Esophagus mucosa (tissue), 1 donor: ENCODE data around the gene RIPOR2. TPM values are rescaled to one million over a fixed set of nuclear protein-coding genes. Genes with fewer than 3 reads are reported as not detected.

Source experiments
- ATAC-seq: fragments of 200-7000 bp; cut with Tn5 transposase; one replicate; pipeline ENCODE4 v1.9.1; 2020
- total RNA-seq: library from RNA; stranded (reverse); gene quantifications from one replicate; pipeline ENCODE4 v1.2.4, GENCODE V29; 2023
- donor health status: DM: yes; HTN: yes; CAD: no.

The RIPOR2 gene
- total RNA-seq, 1 donor from 2014 or later: 2.1 TPM

DNA sequence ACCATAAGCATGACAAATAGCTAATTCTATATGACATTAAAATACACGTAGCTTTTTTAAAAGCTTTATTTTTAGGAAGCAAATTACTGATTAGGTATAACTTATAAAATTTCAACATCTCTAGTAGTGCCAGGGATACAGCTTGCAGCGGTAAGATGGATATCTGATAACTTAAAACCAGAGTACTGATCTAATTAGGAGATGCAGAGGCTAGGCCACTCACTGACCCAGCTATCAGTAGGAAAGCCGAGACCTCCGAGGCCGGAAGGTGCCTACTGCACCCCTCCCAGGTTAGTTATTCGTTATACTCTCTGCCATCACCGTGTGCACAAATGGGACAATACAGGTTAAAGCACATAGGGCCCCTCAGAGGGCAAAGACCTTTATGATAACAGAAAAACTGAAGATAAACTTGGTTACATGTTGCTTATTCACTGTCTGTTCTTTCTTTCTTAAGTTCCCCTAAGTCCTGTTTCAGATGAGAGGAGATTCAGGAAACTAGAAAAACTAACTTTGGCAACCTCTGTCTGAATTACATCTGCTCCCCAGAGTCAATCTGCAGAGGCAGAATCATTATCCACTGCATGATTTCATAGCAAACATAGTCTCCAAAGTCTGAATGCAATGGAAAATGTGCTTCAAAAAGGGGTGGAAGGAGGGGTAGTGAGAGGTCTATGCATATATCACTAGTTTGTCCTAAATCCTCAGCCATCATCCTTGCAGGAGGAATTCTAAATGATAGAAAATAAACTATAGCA, 60.8 kb downstream of the RIPOR2 start:
- no peak for ATAC-seq

DNA sequence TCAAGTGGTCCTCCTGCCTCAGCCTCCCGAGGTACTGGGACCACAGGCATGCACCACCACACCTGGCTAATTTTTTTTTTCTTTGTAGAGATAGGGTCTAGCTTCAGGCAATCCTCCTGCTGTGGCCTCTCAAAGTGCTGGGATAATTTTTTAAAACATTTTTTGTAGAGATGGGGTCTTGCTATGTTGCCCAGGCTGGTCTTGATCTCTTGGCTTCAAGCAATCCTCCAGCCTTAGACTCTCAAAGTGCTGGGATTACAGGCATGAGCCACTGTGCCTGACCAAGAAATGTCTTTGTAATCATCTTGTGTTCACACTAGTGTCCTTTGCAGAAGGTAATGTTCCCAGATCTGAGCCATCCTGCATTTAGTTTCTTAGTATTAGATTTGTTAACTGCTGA, 61.6 kb downstream of the RIPOR2 start:
- no peak for ATAC-seq

DNA sequence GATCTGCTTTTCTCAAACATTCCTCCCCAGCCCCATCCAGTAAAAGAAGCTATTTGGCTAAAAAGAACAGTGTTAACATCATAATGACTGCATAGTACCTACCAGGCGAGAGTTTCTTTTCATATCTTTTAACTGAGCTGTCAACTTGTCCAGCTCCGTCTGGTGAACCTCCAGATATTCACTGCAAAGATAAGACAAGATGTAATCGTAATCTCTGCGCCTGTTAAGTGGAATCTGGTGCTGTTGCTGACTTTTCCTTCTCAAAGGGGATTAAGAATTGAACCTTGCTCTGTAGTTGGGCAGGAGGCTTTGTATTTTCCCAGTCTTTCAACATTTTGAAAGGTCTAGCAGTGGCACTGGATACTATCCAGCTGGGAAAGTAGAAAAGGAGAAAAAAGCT, 63.0 kb downstream of the RIPOR2 start:
- no peak for ATAC-seq

DNA sequence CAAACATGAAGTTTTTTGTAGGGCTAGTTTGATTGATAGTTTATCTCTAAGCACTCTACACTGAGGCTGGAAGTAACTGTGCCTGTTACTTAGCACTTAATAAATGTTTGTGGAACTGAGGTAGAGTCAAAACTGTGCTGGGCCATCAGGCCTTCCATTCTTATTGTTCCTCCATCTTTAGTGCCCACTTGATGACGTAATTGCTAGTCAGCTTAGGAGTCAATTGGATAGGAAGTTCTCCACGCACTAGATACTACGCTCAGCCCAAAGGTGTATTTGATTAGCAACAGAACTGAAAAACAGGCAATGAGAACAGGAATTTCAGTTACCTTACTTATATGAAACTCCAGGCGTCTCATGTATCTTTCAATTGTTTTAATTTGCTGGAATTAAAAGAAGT, 67.0 kb downstream of the RIPOR2 start:
- ATAC-seq: no peak

DNA sequence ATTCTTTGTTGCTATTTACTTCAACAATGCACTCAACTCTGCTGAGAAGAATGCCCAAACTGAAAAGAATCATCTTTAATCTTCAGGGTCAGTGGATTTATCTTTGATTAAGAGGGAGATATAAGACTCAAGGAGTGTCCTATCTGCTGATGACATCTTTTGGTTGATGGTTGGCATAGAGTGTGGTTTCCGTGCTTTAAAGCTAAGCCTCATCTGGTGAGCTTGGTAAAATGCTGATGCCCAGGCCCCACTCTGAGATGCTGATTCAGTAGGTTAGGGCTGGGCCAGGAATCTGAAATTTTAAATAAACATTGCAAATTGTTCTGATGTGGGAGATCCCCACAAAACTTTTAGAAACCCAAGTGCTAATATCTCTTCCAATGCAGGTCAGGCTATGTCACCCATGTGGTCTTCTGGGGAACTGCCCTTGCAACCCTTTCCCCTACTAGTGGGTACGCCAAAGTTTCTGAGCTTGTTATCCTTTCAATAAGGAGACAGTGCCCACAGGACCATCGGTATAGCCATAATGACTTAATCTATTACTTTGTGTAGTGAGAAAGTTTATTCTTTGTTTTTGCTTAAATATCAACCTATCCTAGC, 68.6 kb downstream of the RIPOR2 start:
- ATAC-seq: no peak

DNA sequence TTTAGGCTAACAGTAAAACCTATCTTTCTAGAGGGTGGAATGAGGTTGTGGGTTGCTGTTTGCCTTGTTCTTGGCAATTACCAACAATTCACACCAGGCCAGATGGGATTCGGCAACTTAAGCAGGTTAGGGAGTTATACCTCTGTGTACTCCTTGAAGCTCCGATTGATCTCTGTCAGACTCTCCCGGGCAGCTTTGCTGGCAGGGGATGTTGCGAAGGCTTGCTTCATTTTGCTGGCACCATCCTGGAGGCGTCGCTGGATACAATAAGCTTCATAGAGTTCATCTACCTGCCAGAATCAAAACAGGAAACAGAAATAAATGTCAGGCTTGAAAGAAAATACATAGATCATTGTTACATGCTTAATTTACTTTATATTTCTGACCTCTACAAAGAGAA, 70.6 kb downstream of the RIPOR2 start:
- peak; percentile 50 for ATAC-seq

DNA sequence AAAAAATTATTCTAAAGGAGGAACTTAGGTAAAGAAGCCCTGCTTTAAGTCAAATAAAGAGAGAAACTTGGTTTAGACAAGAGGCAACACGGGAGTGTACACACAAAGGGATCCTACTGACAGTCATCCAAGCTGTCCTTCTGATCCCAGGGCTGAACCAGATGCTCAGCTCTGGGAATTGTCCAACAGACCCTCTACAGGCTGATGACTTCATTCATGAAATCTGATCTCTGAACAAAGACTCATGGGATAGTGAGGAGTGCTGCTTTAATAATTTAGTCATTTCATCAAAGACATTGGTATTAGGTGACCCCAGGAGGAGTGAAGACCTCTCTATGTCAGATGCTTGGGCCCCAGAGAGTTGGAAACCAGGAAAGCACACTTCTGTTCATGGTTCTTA, 71.4 kb downstream of the RIPOR2 start:
- no peak for ATAC-seq

DNA sequence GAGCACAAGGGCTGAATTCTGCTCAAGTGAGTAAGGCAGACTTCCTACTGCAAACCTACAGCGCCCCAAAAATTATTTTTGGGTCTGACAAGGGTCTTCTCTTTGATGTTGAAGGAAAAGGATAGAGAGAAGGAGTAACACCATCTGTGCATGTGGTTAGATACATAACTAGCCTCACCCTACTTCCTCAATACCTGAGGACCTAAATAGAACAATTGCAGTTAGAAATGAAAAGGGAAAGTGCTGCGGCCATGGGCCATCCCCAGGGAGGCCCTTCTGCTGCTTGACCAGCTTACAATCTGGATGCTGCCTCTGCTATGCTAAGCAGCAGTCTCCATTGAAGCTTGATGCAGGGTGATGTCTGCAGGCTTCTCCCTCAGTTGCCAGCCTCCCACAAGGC, 73.8 kb downstream of the RIPOR2 start:
- ATAC-seq: no peak

DNA sequence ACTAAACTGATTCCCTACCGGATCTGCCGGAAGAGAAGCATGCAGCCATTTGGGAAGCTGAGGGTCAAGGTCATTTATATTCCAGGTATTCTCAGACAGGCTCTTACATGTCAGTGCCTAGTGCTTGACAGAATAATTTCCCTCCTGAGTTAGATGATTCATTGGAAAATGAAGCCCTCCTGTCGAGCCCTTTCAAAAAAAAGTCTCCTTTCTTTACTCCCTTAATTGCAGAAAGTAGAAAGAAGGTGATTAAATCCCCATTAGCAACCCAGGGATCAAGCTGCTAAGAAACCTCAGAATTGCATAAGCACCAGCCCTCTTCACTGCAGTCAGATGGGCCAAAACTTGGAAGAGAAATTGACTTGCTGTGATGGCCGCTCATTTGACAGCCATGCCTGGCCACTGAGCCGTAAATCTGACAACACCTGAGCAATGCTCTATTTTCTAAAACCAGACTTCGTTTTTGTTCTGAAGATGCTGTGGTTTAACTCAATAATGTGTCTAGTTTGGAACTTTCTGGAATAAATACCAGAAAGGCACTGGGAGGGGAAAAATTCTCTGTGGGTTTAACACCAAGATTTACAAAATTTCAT, 76.1 kb downstream of the RIPOR2 start:
- ATAC-seq: no peak

DNA sequence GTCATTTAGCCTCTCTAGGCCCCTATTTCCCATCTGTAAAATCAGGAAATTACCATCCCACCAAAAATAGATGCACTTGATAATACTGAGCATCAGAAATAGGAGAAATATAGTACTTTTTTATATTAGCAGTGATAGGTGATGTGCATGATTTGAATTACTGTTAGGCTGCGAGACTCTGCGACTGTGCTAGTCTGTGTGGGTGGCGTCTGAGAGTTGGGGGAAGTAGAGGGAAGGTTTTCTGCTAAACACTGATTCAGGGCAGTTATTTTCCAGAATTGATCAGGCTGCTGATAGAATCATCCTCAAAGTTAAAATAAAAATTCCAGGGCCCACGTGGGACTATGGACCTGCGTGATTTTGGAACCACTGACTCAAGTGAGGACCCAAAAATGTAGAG, 76.6 kb downstream of the RIPOR2 start:
- ATAC-seq: no peak

DNA sequence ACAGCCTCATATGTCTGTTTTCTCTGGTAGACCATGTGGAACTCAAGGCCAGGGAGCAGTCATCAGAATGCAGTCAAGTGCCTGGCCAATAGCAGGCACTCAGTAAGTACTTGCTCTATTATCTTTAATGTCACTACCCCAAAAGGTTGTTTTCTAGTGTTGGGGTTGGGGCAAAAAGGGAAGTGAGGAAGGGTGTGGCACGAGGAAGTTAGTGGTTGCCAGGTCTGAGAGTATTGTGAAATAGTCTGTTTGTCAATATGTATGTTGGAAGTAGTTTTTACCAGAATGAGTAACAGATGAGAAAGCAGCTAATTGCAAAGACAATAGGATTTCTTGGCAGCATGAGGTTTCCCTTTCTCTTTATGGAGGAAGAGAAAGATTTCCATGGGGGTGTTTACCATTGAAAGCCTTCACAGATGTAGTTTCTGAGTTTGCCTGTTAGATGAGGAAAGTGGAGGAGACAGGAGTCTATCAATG, 77.5 kb downstream of the RIPOR2 start:
- ATAC-seq: peak; percentile 87

DNA sequence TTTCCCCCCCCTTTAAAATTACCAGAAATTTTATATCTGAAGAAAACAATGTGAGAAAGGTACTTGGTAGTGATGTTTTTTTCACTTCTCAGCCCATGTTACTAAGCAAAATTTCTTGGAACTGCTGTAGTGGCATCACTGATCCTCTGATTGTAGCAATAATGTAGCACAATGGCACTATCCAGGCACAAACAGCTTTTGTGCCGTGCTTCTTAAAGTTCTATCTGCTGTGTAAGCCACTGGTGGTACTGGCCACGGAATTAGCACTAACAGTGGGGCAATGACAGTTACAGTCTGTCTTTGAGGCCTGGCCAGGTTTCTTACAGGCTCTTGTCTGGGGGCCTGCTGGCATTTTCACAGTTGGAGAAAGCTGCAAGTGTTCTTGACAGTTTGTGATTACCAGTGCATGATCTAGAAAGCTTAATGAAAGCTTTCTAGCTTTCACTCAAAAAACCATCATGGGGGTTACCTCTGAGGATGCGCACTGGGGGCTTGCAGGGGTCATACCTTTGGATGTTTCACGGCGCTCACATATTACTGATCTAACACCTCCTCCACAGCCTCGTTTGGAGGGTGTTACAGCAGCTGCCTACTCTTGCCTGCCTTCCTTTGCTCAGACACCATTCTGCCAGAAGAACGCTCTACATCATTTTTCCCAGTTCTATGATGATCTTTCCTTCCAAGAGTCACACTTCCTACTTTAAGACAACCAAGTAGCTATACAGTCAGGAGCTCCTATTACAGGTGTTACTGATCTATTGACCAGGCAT, 78.7 kb downstream of the RIPOR2 start:
- no peak for ATAC-seq

DNA sequence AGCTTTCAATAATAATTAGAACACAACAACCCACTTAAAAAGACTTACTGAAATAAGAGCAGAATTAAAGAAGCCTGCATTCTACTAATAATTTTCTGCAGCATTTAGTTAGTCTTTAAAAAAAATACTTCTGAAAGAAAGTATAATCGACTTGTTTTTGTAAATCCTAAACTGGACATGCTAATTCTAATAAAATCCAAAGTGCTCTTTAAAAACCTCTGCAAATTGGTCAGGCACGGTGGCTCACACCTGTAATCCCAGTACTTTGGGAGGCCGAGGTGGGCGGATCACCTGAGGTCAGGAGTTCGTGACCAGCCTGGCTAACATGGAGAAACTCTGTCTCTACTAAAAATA, 79.5 kb downstream of the RIPOR2 start:
- ATAC-seq: no peak

DNA sequence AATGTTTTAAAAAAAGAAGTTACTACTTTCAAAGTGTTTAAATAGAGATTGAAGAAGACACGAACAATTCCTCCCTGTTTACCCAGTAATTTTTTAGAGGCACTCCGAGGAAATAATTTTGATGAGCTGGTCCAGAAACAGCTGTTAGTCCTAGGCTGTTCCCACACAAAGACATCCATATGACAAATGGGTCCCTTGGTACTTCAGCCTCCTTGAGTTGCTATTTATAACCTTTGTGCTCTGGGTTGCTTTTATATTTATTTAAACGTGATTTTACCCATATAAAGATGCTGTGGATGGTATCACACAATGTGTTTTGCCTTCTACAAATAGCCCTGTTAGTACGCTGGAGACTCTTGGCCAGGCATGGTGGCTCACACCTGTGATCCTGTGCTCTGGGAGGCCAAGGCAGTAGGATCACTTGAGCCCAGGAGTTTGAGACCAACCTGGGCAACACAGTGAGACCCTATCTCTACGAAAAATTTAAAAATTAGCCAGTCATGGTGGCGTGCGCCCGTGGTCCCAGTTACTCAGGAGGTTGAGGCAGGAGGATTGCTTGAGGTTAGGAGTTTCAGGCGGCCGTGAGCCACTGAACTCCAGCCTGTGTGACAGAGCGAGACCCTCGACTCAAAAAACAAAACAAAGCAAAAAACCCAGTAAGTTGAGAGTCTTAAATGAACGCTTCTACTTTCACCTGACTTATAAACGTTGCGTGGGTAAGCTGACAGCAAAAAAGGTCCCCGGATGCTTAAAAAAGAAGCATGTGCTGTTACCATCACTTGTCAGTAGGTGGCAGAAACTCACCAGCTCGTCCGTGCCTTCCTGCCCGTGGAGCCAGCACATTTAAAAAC, 80.1 kb downstream of the RIPOR2 start:
- ATAC-seq: peak; percentile 61

DNA sequence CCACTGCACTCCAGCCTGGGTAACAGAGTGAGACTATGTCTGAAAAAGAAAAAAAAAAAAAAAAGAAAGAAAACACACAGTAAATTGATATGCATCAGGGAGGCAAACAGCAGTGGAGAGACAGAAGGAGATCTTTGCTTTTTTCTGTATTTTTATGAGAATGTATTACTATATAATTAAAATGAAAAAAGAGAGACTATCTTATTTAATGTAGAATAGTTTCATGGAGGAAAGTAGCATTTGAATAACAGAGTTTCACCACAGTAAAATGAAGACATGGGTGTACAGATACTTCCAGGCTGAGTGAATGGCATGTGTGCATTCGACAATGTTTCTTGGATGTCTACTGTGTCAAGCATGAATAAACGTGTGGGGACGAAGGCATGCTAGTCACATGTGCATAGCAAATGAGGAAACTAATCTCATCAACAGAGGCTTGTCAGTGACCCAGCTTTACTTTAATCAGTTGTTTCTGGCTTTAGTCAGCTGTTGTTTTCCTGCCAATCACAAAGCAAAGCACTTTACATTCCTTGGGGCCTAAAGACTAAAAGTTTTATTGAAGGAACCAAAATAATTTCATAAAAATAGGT, 81.6 kb downstream of the RIPOR2 start:
- ATAC-seq: no peak

DNA sequence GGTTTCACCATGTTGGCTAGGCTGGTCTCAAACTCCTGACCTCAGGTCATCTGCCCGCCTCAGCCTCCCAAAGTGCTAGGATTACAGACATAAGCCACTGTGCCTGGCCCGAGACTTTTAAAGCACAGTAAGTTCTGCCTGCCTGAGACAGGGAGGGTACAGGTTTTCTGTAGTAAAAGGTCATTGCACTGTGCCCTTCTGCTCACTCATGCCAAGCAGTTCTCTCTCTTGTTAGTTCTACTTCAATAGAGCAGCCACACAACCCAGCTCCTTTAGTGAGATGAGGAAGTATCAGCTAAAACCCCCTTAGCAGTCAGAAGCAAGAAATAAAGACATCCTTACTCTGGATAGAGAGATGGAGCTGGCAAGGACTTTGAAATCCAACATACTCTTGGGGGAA, 84.7 kb downstream of the RIPOR2 start:
- ATAC-seq: no peak

DNA sequence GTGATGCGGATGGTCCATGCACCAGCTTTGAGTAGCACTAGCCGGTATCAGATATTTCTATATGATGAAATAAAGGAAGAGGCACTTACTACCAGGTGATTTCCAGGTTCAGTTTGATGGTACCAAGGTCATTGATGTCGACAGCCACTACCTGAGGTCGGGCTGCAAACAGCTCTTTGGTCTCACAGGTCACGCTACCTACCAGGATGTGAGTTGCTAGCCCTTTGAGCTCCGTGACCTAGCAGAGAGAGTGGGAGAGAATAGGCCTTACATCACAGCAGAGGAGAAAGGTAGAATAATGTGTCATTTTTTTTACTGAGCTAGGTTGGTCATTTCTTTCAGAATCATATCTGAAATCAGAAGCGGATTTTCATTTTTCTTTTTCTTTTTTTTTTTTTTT, 86.0 kb downstream of the RIPOR2 start:
- no peak for ATAC-seq

DNA sequence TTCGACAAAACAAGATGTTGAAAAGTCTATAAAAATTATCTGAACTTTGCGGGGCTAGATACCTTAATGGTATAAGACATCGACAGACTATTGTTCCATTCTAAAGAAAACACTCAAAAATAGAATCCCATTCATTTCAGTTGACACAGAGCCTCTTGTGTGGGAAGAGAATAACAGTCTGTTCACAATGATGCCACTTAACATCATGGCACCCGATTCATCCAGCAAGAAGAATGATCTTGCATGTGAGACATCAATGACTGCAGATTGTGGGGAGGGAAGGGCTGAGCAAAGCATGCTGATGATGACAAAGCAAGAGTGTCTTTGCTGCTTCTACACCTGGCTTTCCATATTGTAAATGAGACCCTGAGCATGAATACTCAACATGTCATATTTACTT, 87.3 kb downstream of the RIPOR2 start:
- no peak for ATAC-seq

DNA sequence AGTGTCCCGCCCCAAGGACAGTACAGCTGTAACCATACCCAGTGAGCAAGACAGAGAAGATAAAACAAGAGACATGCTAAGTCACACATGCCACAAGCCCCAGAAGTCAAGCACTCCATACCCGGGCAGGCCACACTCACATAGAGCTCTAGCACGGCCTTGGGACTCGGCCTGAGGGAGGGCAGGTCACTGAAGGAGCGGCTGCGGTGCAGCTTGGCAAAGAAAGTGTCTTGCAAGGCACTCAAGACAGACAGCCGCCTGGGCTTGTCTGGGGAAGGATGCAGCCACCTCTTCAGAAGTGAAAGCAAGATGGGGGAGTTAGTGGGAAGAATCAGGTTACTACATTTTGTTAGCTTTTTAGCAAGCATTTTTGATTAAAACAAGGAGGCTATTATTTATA, 88.4 kb downstream of the RIPOR2 start:
- ATAC-seq: peak; percentile 71

DNA sequence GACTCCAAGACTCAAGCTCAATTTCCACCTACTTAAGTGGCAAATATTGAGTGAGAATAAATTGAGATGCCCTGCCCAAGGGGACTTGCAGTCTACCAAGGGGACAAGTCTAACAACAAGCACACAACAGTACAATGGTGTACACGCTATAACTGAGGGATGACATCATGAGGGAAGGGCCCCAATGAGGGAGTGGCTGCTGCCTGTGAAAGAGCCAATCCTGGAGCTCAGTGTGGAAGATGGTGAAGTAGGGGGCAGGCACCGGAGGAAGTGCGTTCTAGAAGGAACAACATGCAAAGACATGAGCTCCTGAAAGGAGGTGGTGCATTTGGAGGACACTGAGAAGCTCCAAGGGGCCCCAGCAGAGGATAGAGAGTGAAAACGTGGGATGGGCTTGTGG, 90.2 kb downstream of the RIPOR2 start:
- ATAC-seq: no peak

DNA sequence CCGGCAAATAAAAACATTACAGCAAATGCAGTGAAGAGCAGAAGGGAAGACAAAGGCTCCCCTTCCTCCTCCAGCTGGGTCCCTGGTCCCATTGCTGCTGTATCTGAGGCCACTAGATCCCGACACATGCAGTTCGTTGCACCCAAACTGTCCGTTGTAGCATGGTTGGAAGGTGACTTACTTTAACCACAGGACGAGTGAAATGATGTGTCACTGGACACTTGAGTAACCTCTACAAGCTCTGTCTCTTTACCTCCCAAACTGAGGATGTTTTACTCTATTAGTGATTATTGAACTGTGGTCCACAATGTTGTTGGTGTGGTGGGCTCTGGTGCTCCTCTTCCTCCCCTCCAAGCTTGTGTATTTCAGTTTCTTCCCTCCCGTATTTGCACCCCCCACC, 90.9 kb downstream of the RIPOR2 start:
- no peak for ATAC-seq

DNA sequence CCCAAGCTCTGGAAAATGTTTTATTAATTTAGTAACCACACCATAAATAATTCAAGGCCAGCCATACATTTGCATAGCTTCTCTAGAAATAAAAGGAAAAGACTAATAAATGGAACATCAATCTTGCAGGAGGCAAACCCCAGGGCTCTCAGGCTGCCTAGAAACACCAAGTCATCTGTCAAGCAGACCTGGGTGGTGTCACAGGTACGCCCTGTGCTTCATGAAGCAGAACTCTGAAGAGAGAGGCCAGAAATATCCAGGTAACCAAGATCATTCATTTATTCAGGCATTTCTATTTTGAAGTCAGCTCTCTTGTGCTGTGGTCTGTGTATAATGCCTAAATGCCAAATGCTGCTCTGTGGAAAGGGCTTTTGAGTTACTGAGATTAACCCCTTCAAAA, 91.7 kb downstream of the RIPOR2 start:
- no peak for ATAC-seq
